NCI-H2196 (cell line): ENCODE results near the gene BRD1.

Experiments used
- DNase-seq: peaks from one replicate; lab custom pipeline; 2025; ENCODE audit not compliant: unreplicated experiment; lab: John Stamatoyannopoulos, UW

Gene BRD1

DNA sequence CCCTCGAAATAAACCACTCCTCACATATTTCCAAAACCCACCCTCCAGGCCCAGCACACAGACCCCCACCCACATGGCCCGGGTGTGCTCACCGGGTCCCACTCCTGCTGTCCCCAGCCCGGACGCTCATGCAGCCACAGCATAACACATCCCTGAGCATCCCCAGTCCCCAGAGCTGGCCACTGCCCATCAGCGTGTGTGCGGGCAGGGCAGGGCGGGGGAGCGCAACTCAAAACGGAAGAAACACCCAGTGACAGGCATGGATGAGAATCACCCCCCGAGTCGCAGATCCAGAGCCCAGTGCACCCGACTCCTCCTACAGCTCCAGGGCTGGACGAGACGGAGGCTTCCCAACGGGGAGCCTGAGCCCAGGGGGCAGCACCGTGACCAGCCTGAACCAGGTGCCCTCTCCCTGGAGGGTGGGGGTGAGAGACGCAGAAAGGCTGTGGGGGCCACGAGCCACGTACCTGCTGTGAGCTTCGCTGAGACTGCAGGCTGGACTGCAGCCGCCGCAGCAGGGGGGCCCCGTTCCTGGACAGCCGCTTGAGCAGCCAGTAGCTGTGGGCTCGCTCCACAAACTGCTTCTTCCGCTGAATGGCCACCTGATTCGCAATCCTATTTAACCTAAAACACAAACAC, 23.8 kb downstream of the BRD1 start:
- no peak for DNase-seq

DNA sequence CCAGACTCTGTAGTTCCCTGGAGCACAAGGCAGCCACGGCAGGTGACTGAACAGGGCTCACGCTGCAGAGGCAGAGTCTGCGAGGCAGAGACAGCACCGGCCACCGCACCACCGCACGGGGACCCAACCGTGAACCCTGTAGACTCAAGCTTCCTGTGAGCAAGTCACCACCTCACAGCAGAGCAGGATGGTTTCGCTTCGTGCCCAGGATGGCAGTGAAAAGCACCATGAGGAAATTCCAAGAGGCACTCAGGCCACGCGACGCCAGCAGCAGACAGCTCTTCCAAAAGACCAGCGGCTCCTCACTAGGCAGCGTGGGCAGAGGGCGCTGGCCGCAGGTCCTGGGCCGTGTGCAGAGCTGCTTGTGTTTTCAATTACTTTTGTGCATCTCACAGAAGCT, 24.5 kb downstream of the BRD1 start:
- DNase-seq = no peak

DNA sequence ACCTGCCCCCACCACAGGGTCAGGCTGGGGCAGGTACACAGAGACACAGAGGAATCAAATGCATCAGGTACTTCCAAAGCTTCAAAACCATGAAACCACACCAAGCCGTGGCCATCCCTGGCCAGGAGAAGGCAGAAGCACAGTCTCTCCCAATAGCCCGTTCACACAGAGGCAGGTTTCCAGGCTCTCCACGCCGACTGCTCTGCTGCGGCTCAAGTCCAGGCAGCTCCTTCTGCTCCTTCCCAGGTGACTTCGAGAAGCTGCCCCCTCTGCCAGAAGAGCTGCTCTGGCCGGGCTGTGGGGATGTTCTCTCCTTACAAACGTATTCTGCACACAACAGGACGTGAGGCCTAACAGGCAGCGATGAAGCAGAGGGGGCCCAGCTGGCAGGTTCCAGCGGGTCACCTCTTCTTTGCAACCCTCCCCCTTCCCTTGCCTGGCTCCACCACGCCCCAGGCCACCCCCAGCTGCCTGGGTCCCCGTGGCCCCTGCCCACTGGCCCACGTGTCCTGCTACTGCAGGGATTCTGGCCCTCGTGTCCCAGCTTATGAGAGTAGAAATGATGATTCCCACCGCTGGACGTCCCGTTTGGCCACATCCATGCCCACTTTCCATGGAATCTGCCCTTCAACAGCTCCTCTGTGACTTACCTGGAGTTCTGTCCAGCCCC, 26.1 kb downstream of the BRD1 start:
- no peak for DNase-seq

DNA sequence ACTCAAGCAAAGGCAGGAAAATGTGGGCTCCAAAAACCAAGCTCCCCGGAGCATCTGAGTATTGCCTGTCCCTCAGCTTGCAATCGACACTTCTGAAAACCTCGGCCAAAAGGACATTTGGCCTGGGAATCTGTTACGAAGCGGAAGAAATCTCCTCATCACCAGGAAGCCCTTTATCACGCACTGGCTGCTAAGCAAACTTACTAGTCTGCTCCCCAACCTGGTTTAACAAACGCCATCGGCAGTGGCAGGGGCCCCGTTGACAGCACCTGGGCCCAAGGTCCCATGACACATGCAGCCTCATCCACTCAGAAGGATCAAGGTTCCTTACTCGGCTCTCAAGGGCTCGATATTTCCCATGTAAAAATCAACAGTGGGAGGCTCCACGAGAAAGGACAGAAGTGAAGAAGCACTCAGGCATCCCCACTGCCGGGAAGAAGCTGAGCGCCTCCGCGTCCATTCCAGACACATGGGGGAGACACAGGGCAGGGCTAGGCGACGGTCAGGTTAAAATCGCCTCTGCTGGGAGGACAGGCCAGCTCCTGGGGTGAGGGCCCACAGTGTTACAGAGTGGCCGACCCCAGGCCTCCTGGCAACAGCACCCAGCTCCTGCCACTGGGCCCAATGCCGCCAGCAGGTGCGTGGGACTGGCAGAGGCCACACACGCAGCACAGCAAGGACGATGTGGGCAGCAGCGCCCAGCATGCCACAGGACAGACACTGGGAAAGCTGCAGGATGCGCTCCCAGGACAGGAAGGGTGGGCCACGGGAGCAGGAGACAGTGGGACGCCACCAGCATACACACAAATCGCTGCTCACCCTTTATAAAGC, 27.1 kb downstream of the BRD1 start:
- DNase-seq = no peak

DNA sequence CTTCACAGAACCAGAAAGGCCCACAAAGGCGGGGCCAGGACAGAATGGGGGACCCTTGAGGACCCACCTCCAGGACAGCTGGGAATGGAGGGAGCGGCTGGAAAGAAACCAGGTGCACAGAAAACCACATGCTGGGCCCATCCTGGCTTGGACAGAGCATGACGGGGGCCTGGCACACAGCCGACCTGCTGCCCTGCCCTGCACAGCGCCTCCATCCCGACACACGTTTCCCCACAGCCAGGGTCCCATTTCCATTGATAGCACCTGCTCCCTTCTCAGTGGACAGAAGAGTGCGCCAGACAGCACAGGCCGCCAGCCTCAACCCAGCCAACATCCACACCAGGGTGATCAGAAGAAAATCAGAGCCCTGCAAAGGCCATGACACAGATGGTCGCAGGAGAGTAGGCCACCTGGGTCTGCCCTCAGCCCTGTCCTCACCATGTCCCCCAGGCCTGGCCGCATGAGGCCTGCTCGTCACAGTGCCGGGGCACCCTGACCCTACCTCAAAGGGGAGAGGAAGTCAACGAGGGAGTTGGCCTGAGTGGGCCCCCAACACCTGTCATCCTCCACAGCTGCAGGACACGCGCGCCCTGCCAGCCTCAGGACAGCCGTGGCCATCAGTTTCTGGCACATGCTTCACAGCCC, 28.1 kb downstream of the BRD1 start:
- no peak for DNase-seq

DNA sequence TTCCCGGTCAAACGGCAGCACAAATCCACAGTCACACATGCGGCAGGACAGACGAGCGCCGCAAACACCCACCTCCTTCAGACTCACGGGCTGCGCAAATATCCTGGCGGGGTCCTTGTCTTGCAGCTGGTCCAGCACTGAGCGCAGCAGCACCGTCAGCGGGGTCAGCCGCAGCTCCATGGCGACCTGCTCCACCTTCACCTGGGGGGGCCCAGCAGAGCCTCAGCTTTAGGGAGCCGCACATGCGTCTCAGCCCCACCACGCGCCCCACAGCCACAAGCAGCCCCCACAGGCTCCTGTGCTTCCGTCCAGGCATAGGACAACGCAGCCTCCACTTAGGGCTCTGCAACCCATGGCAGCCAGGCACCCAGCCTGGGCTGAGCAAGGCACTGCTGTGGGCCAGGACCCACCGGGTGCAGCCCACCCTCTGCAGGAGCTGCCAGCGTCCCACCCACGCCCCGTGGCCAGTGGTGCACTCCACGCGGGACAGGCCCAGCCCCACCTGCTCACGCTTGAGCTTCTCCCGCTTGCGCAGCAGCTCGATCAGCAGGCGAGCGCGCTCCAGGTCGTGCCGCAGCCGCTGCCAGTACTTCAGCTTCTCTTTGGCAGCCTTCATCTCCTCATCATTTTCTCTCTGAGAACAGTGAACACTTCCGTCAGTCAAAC, 29.1 kb downstream of the BRD1 start:
- no peak for DNase-seq

DNA sequence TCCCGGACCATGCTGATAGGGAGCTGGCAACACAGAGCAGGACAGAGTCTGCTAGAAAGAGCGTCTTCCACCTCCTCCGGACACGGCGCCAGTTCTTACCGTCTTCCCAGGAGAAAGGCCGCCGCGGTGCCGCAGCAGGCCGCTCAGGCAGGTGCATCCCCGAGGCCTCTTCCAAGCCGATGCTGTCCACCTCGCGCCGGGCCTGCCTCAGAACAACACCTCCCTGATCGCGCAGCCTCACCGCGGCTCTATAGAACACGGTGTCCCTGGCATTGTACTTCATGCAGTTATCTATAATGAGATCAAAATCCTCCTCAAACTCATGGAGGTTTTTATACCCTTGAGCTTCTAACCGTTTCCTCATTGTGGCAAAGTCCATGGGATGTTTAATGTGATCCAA, 30.0 kb downstream of the BRD1 start:
- DNase-seq = no peak

DNA sequence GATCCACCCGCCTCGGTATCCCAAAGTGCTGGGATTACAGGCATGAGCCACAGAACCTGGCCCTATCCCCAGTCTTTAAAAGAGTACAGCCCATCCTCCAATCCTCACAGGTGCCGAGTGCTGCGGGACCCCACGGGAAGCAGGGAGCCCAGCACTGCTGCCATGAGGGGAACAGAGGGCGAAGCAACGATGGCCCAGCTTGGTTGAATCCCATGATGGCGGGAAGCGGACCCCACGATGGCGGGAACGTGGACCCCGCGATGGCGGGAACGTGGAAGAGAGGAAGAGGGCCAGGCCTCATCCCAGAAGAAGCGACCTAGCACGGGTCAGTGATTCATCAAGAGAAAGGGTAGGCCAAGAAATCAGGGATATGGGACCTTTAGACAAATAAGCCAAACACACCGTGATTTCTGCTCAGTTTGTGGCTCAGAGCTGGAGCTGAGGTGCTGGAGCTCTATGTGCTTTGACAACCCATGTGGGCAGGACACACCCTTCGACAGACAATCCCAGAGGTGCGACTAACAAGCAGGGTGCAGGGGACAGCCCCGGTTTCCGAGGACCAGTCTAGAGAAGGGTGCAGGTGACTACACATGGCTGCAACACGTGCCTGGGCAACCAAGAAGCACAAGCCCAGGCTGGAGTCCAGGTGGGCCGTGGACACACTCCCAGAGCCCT, 30.9 kb downstream of the BRD1 start:
- DNase-seq = no peak

DNA sequence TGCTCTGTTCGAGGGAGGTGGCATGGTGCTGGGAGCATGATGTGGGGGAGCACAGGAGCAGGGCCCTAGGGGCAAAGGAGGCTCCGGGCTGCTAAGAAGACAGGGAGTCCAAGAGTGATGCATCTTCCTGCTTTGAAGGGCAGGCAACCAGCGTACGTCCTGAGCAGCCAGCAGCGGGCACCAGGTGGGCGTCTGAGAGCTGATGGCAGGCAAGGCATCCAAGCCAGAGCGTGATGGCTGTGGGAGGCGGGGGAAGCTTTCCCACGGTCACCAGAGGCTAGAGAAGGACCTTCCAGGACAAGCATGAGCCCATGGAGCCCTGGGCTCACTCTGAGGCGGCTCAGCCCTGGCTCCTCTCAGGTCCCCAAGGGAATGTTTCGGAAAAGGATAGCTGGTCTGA, 32.2 kb downstream of the BRD1 start:
- DNase-seq = no peak

DNA sequence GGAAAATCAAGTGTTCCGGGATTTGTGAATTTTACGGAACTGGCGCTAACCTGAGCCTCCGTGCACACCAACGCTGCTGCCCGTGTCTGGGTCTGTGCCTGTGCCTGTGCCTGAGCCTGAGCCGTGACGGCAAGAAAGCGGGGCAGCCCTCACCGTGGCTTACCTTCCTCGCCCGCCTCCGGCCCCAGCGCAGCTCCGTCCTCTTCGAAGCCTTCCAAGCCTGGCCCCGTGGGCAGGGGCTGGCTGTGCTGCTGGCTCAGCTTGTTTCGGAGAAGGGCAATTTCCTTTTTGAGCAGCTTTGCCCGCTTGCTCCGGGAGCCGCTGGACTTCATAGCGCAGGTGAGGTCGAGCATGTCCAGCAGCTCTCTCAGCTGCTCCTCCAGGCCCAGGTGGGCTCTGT, 33.8 kb downstream of the BRD1 start:
- no peak for DNase-seq

DNA sequence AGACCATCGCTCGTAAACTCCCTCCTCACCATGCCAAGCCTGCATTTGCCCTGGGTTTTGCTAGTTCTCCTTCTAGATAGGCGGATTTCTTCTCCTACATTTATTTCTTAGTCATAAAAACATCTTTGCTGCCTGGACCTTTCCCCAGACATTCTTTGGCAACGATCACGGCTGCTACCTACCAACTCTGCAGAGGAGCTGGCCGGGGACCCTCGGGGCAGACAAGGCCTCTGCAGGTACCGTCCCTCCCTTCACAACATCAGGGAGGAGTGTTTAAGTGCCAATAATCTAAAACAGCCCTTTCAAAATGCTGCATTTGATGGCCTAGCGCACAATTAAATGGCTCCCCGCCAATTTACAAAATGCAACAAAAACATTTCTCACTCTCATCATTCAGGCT, 34.4 kb downstream of the BRD1 start:
- DNase-seq = no peak

DNA sequence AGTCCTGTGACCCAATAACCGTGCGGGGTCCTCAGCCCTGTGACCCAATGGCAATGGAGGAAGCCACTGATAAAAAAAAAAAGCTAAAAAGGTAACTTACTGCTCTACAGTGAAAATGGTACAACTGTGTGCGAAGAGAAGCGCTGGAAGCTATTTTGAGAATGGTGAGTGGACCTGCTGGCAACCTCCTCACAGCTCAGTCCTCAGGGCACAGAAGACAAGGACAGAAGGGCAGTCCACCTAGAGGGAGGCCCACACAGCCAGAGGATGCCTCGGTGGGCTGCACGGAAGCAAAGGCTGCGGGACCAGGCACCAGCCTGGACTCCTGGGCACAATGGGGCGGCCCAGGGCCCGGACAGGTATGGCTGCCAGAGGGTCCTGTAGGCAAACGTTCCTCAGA, 35.6 kb downstream of the BRD1 start:
- DNase-seq = no peak

DNA sequence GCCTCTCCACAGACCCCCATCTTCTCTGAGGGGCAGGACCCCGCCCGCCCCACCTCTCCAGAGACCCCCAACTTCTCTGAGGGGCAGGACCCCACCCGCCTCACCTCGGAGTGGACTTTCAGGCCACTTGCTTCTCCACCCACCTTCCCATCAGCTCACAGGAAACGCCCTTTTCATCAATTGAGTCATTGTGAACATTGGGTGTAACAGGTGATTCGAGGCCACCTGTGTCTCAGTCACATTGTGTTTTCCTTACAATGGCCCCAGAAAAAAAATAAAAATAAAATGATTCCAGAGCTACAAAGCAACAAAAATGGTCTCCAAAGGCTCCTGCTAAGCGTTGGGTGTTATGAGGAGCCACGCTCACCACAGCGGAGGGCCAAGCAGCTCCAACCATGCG, 36.0 kb downstream of the BRD1 start:
- no peak for DNase-seq

DNA sequence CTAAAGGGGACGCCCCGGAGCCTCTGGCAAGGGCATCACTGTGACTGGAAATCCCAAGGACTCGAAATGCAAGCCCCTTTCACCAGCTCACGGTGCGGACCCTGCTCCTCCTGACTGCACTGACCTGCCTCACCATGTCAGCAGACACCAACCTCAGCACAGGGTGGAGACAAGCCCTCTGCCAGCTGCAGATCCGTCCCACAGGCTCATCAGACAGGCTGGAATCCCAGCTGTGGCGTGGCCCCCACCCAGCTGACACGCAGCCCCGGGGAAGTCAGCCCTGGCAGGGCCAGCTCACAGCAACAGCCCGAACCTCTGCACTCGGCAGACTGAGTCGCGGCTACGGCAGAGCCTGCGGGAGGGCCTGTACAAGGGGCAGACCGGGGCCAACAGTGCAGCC, 36.8 kb downstream of the BRD1 start:
- DNase-seq = no peak

DNA sequence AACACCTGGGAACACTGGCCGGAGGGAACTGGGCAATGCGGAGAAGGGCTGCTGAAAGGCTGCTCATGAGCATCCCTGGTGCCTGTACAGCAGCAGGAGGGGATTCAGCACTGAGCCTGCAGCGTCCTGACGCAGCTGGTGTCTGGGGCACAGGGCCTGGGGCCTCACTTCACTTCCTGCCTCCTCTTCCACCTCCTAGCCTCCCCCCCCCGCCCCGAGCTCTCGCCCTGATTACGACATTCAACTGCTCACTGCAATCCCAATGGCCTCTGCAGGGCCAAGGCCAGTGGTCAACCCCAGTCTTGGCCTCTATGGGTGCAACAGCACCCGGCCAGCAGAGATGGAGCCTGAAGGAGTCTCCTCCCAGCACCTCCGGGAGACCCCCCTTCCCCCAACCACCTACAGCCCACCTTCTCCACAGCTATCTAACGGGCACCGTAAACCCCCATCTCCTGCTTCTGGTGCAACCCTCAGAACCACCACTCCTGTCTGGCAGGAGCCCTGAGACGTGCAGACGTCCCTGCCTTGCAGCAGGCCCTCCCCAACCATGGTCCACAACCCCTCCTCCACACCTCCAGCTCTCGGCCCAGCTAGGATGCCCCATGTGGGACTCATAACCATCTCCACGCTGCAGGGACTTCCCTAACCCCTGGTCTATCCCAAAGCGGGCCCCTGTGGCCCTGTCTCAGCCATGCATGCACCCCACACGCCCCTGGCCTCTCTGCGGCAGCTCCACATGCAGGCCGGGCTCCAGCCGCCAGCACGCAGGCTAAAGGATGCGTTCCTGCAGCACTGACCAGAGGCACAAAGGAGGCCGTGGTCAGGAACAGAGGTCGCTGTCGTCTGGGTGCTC, 38.2 kb downstream of the BRD1 start:
- DNase-seq = no peak

DNA sequence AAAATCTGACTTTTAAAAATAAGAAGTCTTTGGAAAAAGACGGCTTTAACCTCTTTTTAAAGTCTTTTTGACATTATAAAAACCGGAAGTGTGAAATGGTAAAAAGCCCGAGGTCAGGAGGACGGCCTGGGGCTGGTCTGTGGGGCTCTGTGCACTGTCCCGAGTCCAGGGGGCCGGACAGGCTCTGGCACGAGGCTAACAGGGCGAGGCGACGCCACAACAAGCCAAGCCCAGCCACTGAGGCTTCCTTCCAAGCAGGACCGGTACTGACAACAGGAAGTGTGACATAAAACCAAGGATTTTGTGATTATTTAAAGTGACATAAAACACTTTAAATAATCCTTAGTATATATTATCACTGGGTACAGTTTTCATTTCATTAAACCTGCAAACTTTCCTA, 39.2 kb downstream of the BRD1 start:
- no peak for DNase-seq

DNA sequence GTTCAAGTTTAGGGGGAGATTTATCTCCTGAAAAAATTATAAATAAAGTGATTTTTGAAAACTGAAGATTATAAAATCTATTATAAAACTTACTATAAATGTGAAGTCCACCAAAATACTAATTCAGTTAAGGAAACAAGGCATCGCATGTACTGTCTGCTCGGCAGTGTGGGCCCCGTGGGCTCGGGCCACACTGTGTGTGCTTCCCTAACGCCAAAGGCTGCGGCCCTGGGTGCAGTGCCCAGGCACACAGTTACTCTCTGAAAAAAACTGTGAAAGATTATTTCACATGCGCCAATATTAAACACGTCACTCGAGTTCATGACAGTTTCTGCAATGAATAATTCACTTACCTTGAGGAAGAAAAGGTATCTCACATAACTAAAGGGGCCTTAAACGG, 39.8 kb downstream of the BRD1 start:
- DNase-seq = no peak

DNA sequence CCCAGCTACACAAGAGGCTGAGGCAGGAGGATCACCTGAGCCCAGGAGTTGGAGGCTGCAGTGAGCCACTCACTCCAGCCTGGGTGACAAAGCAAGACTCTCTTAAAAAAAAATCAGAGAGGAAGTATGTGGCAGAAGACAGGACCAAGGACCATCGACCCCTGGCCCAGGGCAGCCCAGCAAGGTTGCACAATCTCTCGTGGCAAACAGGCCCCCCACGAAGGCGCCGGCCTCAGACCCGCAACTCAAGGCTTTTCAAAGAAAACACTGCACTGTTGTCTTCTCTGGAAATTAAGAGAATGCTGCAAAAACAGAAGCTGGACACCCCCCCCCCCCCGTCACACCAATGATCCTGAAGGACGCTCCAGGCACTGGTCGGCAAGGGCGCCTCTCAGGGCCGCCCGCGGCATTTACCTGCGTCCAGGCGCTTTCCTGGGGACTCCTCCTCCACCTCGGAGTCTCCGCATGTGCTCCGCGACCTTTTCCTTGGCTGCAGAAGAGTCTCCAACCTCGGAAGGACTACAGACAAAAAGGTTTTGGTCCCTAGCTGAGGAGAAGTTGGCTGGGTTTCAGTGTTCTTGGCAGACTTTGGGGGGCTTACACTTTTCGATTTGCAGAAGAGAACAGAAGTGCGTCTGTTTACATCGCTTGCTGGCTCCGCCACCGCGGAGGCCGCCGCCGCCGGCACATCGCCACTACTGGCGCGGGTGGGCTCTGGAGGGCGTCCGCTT, 40.5 kb downstream of the BRD1 start:
- no peak for DNase-seq

DNA sequence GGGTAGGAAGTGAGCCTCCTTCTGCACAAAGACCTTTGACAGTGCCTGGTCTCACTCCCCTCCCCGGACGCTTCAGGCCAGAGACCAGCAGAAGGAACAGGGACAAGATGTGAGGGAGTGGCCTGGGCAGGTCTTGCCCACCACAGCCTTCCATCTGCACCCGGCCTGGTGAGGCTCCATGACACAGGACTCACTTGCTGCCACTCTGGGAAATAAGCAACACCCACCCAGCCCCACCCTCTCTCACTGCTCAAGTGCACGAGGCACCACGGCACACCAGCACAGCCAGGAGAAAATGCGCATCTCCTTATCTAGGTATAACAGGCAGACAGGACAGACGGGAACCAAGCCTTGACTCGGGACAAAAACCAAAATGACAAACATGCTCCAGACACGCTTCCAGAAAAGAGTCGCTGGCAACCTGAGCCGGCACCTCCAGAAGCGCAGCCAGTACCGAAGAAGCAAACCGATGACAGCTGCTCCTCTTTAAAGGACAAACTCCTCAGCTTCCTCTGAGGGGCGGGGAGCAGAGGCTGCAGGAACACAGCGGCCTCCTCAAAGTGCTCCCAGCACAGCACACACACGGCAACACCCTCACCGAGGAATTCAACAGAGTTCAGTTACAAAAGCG, 41.7 kb downstream of the BRD1 start:
- no peak for DNase-seq
